Activated CD8-positive, alpha-beta T cell treated with anti-CD3 and anti-CD28 coated beads for 36 hours (primary cell): ENCODE data around the gene MICAL3. TPM values are rescaled to one million over a fixed set of nuclear protein-coding genes. Genes with fewer than 3 reads are reported as not detected.

Source experiments
- ATAC-seq: fragments of 200-7000 bp; cut with Tn5 transposase; one replicate; pipeline ENCODE4 v1.10.0; 2021; ENCODE audit warnings: mild to moderate bottlenecking, moderate library complexity
- CTCF ChIA-PET: fragments of 350-600 bp; sonication (Branson Sonifier 250); formaldehyde crosslinking; loops from one replicate; lab custom pipeline; 2021; ENCODE audit warnings: antibody characterized with exemption; lab: Charles Lee
- POLR2A ChIA-PET: fragments of 350-600 bp; sonication (Branson Sonifier 250); formaldehyde crosslinking; loops from one replicate; lab custom pipeline; 2021; ENCODE audit warnings: antibody characterized with exemption; lab: Charles Lee
- DNase-seq: peaks from one replicate; pipeline ENCODE4 v3.0.0-alpha.2; 2020
- H3K27ac Mint-ChIP-seq: one replicate; pipeline ENCODE4 v1.8.0; 2021; ENCODE audit warnings: mild to moderate bottlenecking, mixed read lengths
- H3K27me3 Mint-ChIP-seq: one replicate; pipeline ENCODE4 v1.8.0; 2021; ENCODE audit warnings: mixed read lengths
- H3K36me3 Mint-ChIP-seq: one replicate; pipeline ENCODE4 v1.8.0; 2021; ENCODE audit warnings: low read depth, mixed read lengths
- H3K4me1 Mint-ChIP-seq: one replicate; pipeline ENCODE4 v1.8.0; 2021; ENCODE audit warnings: low read depth, mixed read lengths
- H3K4me3 Mint-ChIP-seq: one replicate; pipeline ENCODE4 v1.8.0; 2021; ENCODE audit warnings: mild to moderate bottlenecking, moderate library complexity, mixed read lengths
- H3K9me3 Mint-ChIP-seq: one replicate; pipeline ENCODE4 v1.8.0; 2021; ENCODE audit warnings: mixed read lengths
- CTCF ChIP-seq: fragments of 200-600 bp; IDR thresholded peaks from one replicate; pipeline ENCODE4 v1.8.0; 2022; ENCODE audit warnings: antibody characterized with exemption, mild to moderate bottlenecking
- intact Hi-C: fragments of 100-400 bp; cut with micrococcal nuclease; formaldehyde crosslinking; loops from one replicate; pipeline ENCODE4 v1.10.0; 2022
- total RNA-seq, 2 experiments: library from RNA; stranded (reverse); gene quantifications; one replicate each; pipeline ENCODE4 v1.2.3, GENCODE V29; 2021

Gene MICAL3
- total RNA-seq, 2 experiments from 2014 or later: 31.6 to 32.4 TPM

DNA sequence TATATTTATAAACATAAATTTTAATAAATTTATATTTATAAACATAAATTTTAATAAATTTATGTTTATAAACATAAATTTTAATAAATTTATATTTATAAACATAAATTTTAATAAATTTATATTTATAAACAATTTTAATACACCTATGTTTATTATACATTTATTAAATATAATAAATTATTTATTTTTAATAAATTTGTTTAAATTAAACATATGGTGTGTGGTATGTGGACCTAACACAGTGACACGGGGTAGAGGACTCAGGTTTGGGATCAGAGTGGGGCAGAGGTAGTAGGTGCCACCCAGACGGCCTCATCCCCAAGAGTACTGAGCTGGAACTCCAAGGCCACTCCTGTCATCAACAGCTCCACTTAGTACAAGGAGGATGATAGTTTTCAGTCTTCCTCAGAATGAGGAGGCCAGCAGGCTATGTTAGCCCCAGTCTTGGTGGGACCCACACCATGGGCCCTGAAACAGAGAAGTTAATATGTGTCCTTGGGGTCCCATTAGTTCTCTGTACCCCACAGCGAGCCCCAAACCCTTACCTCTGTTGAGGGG lies 203.4 kb downstream of the MICAL3 start:
- CTCF ChIA-PET: interaction anchor here (1.2 to 1.9 kb wide), 2 partner anchors 36 to 255 kb away, joined by 3 to 8 read pairs; no protein-coding TSS in a partner anchor
- no peak for DNase-seq
- Mint-ChIP-seq H3K36me3 (peaks cover 3% of the 10 kb centered on the region), H3K27me3 (no peaks in the 10 kb centered on the region), H3K27ac (no peak overlapping the region), H3K9me3 (no peaks in the 10 kb centered on the region), H3K4me3 (no peak overlapping the region), H3K4me1 (no peaks in the 10 kb centered on the region)
- TF ChIP-seq CTCF: no peak
- peak; percentile 39 for ATAC-seq
- intact Hi-C loops: no loop called here
- POLR2A ChIA-PET: no interaction called here

- H3K9me3 Mint-ChIP-seq: no peaks in the 10 kb centered on the region
- H3K27ac Mint-ChIP-seq: no peak overlapping the region
- POLR2A ChIA-PET: no interaction called here
- intact Hi-C loops: no loop called here
- no peak for DNase-seq
- peaks cover 5% of the 10 kb centered on the region for H3K4me1 Mint-ChIP-seq
- H3K36me3 Mint-ChIP-seq: peaks cover 3% of the 10 kb centered on the region
- no peak for TF ChIP-seq CTCF
- no peak overlapping the region for H3K4me3 Mint-ChIP-seq
- H3K27me3 Mint-ChIP-seq: no peaks in the 10 kb centered on the region
- ATAC-seq: no peak
- CTCF ChIA-PET: interaction anchor here (1.2 kb wide), 1 partner anchor 12 kb away, joined by 4 read pairs; no protein-coding TSS in a partner anchor
Observed at GRCh38 chr22:17818649-17819048, 205.7 kb downstream of the MICAL3 start.

DNA sequence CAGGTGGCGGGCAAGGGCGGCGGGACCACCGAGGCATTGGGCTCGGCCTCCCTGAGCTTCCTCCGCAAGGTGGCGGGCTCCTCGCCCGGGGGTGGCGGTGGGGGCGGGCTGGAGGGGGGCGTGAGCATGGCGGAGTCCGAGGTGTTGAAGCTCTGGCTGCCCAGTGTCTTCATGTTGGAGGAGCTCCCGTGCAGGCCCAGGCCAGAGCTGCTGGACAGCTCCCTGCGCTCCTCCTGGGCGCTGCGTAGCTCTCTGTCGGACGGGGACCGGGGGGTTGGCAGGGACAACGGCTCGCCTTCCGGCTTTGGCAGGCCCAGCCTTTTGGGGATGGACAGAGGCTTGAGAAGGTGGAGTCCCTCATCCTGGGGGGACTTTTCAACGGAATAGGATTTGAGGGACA lies 206.2 kb downstream of the MICAL3 start:
- ATAC-seq: no peak
- peaks cover 3% of the 10 kb centered on the region for H3K36me3 Mint-ChIP-seq
- TF ChIP-seq CTCF: no peak
- H3K27me3 Mint-ChIP-seq: no peaks in the 10 kb centered on the region
- no peak for DNase-seq
- ChIA-PET CTCF (interaction anchor here (1.2 kb wide), 1 partner anchor 12 kb away, joined by 4 read pairs; no protein-coding TSS in a partner anchor), POLR2A (no interaction called here)
- H3K4me3 Mint-ChIP-seq: no peak overlapping the region
- H3K4me1 Mint-ChIP-seq: peaks cover 5% of the 10 kb centered on the region
- intact Hi-C loops: no loop called here
- H3K9me3 Mint-ChIP-seq: no peaks in the 10 kb centered on the region
- H3K27ac Mint-ChIP-seq: no peak overlapping the region

DNA sequence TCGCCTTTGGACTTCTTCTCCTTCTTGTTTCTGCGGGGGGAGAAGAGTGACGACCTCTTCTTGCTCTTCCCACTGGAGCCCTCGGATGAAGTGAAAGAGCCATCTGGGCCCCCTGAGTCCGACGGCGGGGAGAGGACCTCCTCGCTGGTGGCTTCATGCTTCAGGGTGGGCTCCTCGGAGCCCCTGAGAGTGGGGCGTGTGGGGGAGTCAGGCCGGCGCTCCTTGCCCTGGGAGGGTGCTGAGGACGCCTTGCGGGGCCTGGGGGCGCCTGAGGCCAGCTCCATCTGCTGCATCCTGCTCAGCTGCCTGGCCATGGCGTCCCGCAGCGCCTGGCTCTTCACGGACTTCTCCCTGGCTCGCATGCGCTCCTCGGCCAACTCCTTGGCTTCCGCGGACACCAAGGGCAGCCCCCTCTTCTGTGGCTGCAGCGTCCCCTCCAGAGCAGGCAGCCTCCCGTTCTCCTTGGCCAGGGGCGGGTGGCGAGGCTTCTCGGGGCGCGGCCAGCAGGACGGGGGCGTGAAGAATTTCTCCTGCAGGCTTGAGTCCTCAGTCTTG lies 206.8 kb downstream of the MICAL3 start:
- no peaks in the 10 kb centered on the region for H3K27me3 Mint-ChIP-seq
- H3K27ac Mint-ChIP-seq: no peak overlapping the region
- H3K36me3 Mint-ChIP-seq: peaks cover 3% of the 10 kb centered on the region
- ATAC-seq: no peak
- H3K4me3 Mint-ChIP-seq: no peak overlapping the region
- peaks cover 5% of the 10 kb centered on the region for H3K4me1 Mint-ChIP-seq
- intact Hi-C loops: no loop called here
- no peak for TF ChIP-seq CTCF
- no peak for DNase-seq
- no peaks in the 10 kb centered on the region for H3K9me3 Mint-ChIP-seq
- ChIA-PET CTCF (interaction anchor here (1.2 kb wide), 1 partner anchor 13 kb away, joined by 4 read pairs; no protein-coding TSS in a partner anchor), POLR2A (interaction anchor here (0.6 kb wide), 1 partner anchor 67 kb away, joined by 3 read pairs; no protein-coding TSS in a partner anchor)

GRCh38 chr22:17817079-17817478 lies 207.3 kb downstream of the MICAL3 start:
- intact Hi-C loops: no loop called here
- H3K27ac Mint-ChIP-seq: no peak overlapping the region
- ChIA-PET POLR2A (interaction anchor here (0.6 kb wide), 1 partner anchor 66 kb away, joined by 3 read pairs; no protein-coding TSS in a partner anchor), CTCF (no interaction called here)
- DNase-seq: no peak
- H3K27me3 Mint-ChIP-seq: no peaks in the 10 kb centered on the region
- no peaks in the 10 kb centered on the region for H3K9me3 Mint-ChIP-seq
- no peak for ATAC-seq
- H3K36me3 Mint-ChIP-seq: peaks cover 3% of the 10 kb centered on the region
- no peak overlapping the region for H3K4me3 Mint-ChIP-seq
- peaks cover 5% of the 10 kb centered on the region for H3K4me1 Mint-ChIP-seq
- TF ChIP-seq CTCF: no peak
